GM18526 (cell line): ENCODE data around the gene NRDE2.

Source experiments
- POLR2A ChIP-seq: IDR thresholded peaks from 3 replicates; pipeline ENCODE4 v1.6.1; 2011; ENCODE audit not compliant: insufficient read length; ENCODE audit errors: extremely low read depth

The NRDE2 gene

GRCh38 chr14:90274808-90275457, 56.8 kb downstream of the NRDE2 start:
- TF ChIP-seq POLR2A: no peak

- no peak for TF ChIP-seq POLR2A
Measured at GRCh38 chr14:90274019-90274418, 57.7 kb downstream of the NRDE2 start.

GRCh38 chr14:90273532-90273931, 58.2 kb downstream of the NRDE2 start:
- TF ChIP-seq POLR2A: no peak

- TF ChIP-seq POLR2A: no peak
Measured at GRCh38 chr14:90272523-90272922, 59.2 kb downstream of the NRDE2 start.

GRCh38 chr14:90268420-90268819, 63.3 kb downstream of the NRDE2 start:
- no peak for TF ChIP-seq POLR2A

- TF ChIP-seq POLR2A: no peak
Measured at GRCh38 chr14:90266441-90267154, 65.1 kb downstream of the NRDE2 start.

- no peak for TF ChIP-seq POLR2A
Measured at GRCh38 chr14:90263748-90264449, 67.8 kb downstream of the NRDE2 start.

- peak; percentile 78 for TF ChIP-seq POLR2A
Measured at GRCh38 chr14:90256354-90257131, 75.2 kb downstream of the NRDE2 start, which contains the start of gene PSMC1. PSMC1 (plus strand) TSS chr14:90256553; CDS start chr14:90256598, 45 bp downstream.

GRCh38 chr14:90255871-90256270, 75.9 kb downstream of the NRDE2 start:
- no peak for TF ChIP-seq POLR2A

- TF ChIP-seq POLR2A: no peak
Measured at GRCh38 chr14:90253826-90254225, 77.9 kb downstream of the NRDE2 start.

GRCh38 chr14:90248594-90248993, 83.1 kb downstream of the NRDE2 start:
- no peak for TF ChIP-seq POLR2A

GRCh38 chr14:90246936-90247335, 84.8 kb downstream of the NRDE2 start:
- TF ChIP-seq POLR2A: no peak

- TF ChIP-seq POLR2A: no peak
Measured at GRCh38 chr14:90242444-90242843, 89.3 kb downstream of the NRDE2 start.

GRCh38 chr14:90239139-90239538, 92.6 kb downstream of the NRDE2 start:
- TF ChIP-seq POLR2A: no peak
